GM12872 (cell line): Measurements from ENCODE around the gene WHRN.

Source experiments
- CTCF ChIP-seq: IDR thresholded peaks from 3 replicates; pipeline ENCODE4 v1.5.1; 2011; ENCODE audit warnings: low read depth, mild to moderate bottlenecking, low read length, moderate library complexity; ENCODE audit not compliant: insufficient read depth

The WHRN gene

GRCh38 chr9:114503009-114503408, 2.3 kb downstream of the WHRN start:
- no peak for TF ChIP-seq CTCF

DNA sequence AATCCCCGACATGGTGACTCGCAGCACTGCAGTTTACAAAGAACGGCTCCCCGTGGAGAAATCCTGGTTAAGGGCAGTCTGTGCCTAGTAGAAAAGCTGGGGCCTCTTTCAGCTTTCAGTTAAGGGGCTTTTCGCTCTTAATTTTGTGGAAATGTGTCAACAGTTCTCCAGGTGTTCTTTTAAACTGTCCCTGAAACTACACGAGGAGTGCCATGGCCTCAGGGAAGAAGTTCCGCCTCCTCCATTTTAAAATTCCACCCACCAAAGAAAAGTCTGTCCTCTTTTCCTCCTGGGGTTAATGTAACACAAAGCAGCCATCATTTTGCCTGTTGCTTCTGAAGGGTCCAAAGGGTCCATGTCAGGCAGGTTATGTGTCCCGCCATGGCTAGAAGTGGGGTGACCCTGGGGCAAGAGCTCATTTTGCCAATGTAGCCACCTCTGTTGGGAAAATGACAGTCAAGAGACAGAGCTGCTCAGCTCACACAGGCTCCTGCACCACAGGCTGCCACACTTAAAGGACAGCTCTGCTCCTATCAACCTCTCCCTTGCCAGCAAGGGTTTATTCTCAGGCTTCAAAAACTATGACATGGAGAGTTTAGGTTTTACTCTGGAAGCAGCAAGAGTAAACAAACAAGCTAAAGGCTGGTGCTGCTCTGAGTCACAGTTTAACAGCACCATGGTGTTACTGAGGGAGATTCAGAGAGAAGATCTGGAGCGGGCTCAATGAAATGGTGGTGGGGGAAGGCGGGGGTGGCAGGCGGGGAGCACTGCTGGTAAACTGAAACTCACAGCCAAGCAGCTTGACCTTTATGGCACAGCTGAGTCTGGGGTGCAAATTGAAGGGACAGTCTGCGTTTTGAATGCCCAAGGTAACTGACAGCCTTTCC, 3.2 kb downstream of the WHRN start:
- no peak for TF ChIP-seq CTCF

DNA sequence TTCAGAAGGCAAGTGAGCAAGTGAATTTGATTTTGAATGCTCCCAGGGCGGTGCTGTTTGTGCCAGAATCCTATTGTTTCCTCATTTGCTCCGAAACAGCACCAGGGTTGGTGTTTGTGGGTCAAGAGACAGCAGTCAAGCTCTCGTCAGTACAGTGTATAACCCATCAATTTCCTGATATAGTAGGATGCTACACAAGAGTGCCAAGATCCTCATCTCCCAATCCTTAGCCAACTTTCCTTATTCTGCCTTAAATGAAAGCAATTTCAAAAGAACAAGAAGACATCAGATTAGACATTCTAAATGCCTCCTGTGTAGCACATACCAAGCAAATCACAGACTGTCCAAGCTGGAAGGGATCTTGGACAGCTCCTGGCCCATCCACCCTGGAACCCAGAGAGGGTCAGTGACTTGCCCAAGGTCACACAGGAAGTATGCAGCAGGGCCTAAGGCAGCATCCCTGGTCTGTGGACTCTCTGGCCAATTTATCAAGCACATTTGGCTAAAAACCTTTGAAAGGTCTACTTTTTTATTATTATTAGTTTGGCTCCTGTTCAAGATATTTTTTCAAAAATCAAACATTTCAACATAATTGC, 4.5 kb downstream of the WHRN start:
- TF ChIP-seq CTCF = no peak

DNA sequence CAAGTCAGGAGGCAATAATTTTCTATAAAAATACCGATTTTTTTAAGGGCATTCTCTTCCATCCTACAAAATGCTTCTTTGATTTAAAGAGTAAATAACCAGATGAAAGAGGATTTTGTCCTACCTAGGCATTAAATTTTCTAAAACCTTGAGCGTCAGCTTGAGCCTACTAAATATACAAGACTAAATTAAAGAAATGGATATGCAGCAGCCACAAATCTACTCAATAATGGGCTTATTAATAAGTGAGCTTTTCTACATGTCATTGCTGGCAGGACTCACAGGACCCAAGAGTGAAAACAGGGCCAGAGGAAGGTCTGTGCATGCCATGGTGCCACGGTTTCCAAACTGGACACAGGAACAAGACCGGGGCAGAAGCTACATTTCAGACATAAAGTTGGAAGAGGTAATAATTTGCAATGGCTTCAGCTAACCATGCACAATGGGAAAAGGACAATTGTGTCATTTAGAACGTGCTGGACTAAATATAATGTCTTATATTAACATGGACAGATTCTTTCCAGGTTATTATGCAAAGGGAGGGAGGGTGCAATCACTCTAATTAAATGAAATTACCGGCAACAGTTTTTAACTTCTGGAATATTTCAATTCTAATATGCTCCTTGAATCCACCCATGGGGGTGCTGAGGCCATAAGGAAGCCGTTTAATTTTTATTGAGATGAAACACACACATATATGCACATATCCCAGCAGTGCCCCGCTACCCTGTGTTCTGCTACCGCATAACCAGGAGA, 5.2 kb downstream of the WHRN start:
- TF ChIP-seq CTCF = no peak

GRCh38 chr9:114499528-114499927, 5.7 kb downstream of the WHRN start:
- TF ChIP-seq CTCF = no peak

- TF ChIP-seq CTCF = no peak
These were observed 7.4 kb downstream of the WHRN start for GRCh38 chr9:114497727-114498382.

DNA sequence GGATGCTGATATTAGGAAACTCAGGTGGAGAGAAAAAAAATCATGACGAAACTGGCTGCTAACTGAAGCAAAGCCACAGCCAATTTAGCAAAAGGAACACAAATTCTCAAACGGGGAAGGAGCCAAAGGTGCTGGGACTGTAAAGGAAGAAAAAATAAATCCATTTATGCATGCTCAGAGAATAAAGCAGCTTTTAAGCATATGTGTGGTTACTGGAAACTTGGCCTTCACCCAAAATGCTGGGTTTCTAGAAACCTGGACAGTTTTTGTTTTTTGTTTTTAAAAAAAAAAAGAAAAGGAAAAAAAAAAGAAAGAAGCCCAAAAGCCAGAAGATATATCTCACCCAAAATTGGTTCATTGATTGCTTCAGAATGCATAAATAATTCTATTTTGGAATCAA, 8.0 kb downstream of the WHRN start:
- no peak for TF ChIP-seq CTCF
